ENCODE results near the gene NTRK3.

Gene NTRK3

DNA sequence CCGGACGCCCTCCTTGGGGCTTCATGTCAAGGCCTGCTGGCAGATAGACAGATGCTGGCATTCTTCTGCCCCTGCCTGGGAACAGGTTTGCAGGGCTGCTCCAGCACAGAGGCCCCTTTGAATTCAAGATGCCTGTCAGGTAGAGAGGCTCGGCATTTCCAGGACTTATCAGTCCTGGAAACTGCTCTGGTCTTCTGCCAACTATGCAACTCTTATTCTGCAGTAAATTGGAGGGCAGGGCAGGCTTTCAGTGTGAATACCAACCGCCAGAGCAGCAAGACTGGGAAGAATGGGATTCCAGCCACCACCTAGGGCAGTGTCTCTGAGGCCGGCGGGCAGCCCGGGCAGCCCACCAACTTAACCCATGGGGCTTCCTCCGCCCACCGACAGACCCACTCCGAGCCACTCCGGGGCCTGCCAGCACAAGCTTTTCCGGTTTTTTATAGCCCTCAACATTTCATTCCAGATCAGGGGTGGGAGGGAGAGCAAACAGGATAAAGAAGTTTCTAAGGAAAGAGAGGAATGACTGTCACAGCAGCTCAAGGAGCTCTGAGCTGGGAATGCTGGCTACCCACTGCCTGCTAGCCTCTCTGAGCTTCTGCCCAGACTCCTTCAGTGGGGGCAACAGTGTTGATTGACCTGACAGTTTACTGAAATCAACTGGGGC lies 140.9 kb downstream of the NTRK3 start:
- Histone ChIP-seq H3K4me1 (ENCODE audit: control insufficient read depth, insufficient read depth, low read length) (peaks cover 8% of the 10 kb centered on the region), H3K27me3 (ENCODE audit: control insufficient read depth, insufficient read depth, low read length) (no peaks in the 10 kb centered on the region), H3K36me3 (ENCODE audit: insufficient read depth, low read length) (no peaks in the 10 kb centered on the region), H3K9ac (ENCODE audit: low read depth, low read length) (no peak overlapping the region), H3K4me3 (ENCODE audit: low read length) (no peak overlapping the region), H3K4me2 (ENCODE audit: low read length) (no peak overlapping the region), H3K9me3 (replicated peaks; ENCODE audit: low read length) (no peaks in the 10 kb centered on the region)

- no peaks in the 10 kb centered on the region for H3K36me3 ChIP-seq (ENCODE audit: insufficient read depth, low read length)
- H3K27me3 ChIP-seq (ENCODE audit: control insufficient read depth, insufficient read depth, low read length), result no peaks in the 10 kb centered on the region
- H3K9ac ChIP-seq (ENCODE audit: low read depth, low read length), result no peak overlapping the region
- no peak overlapping the region for H3K4me2 ChIP-seq (ENCODE audit: low read length)
- no peak overlapping the region for H3K4me3 ChIP-seq (ENCODE audit: low read length)
- H3K9me3 ChIP-seq (replicated peaks; ENCODE audit: low read length), result no peaks in the 10 kb centered on the region
- H3K4me1 ChIP-seq (ENCODE audit: control insufficient read depth, insufficient read depth, low read length), result peaks cover 8% of the 10 kb centered on the region
Measured at GRCh38 chr15:88113613-88114308, 142.8 kb downstream of the NTRK3 start.

DNA sequence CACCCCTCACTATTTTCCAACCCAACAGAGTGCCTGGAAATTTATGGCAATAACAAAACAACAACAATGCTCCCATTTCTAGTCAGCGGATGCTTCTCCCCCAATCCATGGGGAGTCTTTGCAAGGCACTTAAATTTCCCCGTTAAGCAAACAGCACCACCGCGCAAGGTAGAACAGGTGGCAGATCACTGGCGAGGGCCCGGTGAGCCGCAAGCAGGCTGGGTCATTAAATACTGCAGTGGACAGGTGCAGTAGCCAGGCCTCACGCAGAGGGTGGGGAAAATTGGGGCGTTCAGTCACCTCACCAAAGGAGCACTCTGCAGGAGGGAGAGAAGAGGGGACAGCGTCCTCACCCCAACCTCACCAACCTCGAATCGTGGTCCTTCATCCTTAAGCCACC lies 147.5 kb downstream of the NTRK3 start:
- H3K27me3 ChIP-seq (ENCODE audit: control insufficient read depth, insufficient read depth, low read length), result no peaks in the 10 kb centered on the region
- no peaks in the 10 kb centered on the region for H3K9me3 ChIP-seq (replicated peaks; ENCODE audit: low read length)
- H3K9ac ChIP-seq (ENCODE audit: low read depth, low read length), result no peak overlapping the region

GRCh38 chr15:88108477-88108876 lies 148.1 kb downstream of the NTRK3 start:
- no peak overlapping the region for H3K9ac ChIP-seq (ENCODE audit: low read depth, low read length)
- no peaks in the 10 kb centered on the region for H3K27me3 ChIP-seq (ENCODE audit: control insufficient read depth, insufficient read depth, low read length)
- H3K4me3 ChIP-seq (ENCODE audit: low read length), result no peak overlapping the region
- no peak overlapping the region for H3K4me2 ChIP-seq (ENCODE audit: low read length)
- H3K4me1 ChIP-seq (ENCODE audit: control insufficient read depth, insufficient read depth, low read length), result no peaks in the 10 kb centered on the region
- no peaks in the 10 kb centered on the region for H3K36me3 ChIP-seq (ENCODE audit: insufficient read depth, low read length)
- H3K9me3 ChIP-seq (replicated peaks; ENCODE audit: low read length), result no peaks in the 10 kb centered on the region

More for the DNA sequence above, 147.5 kb downstream of the NTRK3 start:
- peaks cover 4% of the 10 kb centered on the region for H3K4me1 ChIP-seq (ENCODE audit: control insufficient read depth, insufficient read depth, low read length)
- no peaks in the 10 kb centered on the region for H3K36me3 ChIP-seq (ENCODE audit: insufficient read depth, low read length)
- H3K4me2 ChIP-seq (ENCODE audit: low read length), result no peak overlapping the region
- H3K4me3 ChIP-seq (ENCODE audit: low read length), result no peak overlapping the region

DNA sequence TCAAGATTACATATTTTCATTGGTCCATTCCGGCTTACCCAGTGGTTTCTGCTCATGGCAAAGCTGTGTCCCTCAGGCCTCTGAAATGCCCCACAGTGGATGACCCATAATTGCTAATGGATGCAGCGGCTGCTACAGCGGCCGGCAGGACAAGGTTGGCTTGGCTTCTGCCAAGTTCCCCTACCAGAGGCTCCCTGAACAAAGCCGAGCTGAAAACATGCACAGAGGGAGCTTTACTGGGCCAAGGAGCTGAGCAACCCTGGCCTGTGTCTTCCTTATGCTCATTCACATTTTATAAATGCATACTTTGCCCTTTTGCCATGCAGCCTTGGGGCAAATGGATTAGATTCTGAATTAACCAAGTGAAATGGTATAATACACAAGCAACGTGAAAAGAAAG lies 150.5 kb downstream of the NTRK3 start:
- no peaks in the 10 kb centered on the region for H3K27me3 ChIP-seq (ENCODE audit: control insufficient read depth, insufficient read depth, low read length)
- no peaks in the 10 kb centered on the region for H3K36me3 ChIP-seq (ENCODE audit: insufficient read depth, low read length)
- H3K4me3 ChIP-seq (ENCODE audit: low read length), result no peak overlapping the region
- no peak overlapping the region for H3K9ac ChIP-seq (ENCODE audit: low read depth, low read length)
- H3K4me1 ChIP-seq (ENCODE audit: control insufficient read depth, insufficient read depth, low read length), result no peaks in the 10 kb centered on the region
- H3K4me2 ChIP-seq (ENCODE audit: low read length), result no peak overlapping the region
- H3K9me3 ChIP-seq (replicated peaks; ENCODE audit: low read length), result no peaks in the 10 kb centered on the region

DNA sequence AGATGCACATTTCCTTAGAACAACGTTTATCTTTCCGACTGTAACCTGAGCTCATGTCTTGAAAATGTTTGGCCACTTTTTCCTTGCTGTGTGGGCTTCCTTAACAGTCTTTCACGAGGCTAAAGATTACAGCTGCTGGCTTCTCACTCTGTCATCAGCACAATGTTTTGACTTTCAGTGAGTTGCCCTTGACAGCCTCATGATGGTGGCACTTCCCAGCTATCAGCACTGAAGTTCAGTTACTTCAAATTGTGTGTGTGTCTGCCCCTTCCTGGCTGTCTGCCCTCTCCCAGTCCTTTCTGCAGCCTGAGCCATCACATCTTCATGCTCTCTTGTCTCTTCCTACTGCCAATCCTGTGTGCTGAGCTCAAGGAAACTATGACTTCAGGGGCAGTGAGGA lies 152.2 kb downstream of the NTRK3 start:
- Histone ChIP-seq H3K27me3 (ENCODE audit: control insufficient read depth, insufficient read depth, low read length) (no peaks in the 10 kb centered on the region), H3K9ac (ENCODE audit: low read depth, low read length) (no peak overlapping the region), H3K4me3 (ENCODE audit: low read length) (no peak overlapping the region), H3K36me3 (ENCODE audit: insufficient read depth, low read length) (no peaks in the 10 kb centered on the region), H3K9me3 (replicated peaks; ENCODE audit: low read length) (no peaks in the 10 kb centered on the region), H3K4me2 (ENCODE audit: low read length) (no peak overlapping the region), H3K4me1 (ENCODE audit: control insufficient read depth, insufficient read depth, low read length) (no peaks in the 10 kb centered on the region)

GRCh38 chr15:88100181-88100580 lies 156.4 kb downstream of the NTRK3 start:
- no peak overlapping the region for H3K4me2 ChIP-seq (ENCODE audit: low read length)
- no peaks in the 10 kb centered on the region for H3K9me3 ChIP-seq (replicated peaks; ENCODE audit: low read length)
- no peaks in the 10 kb centered on the region for H3K4me1 ChIP-seq (ENCODE audit: control insufficient read depth, insufficient read depth, low read length)
- no peaks in the 10 kb centered on the region for H3K27me3 ChIP-seq (ENCODE audit: control insufficient read depth, insufficient read depth, low read length)
- no peak overlapping the region for H3K4me3 ChIP-seq (ENCODE audit: low read length)
- H3K36me3 ChIP-seq (ENCODE audit: insufficient read depth, low read length), result no peaks in the 10 kb centered on the region
- H3K9ac ChIP-seq (ENCODE audit: low read depth, low read length), result no peak overlapping the region

- H3K4me2 ChIP-seq (ENCODE audit: low read length), result no peak overlapping the region
- no peak overlapping the region for H3K4me3 ChIP-seq (ENCODE audit: low read length)
- H3K27me3 ChIP-seq (ENCODE audit: control insufficient read depth, insufficient read depth, low read length), result no peaks in the 10 kb centered on the region
- H3K9me3 ChIP-seq (replicated peaks; ENCODE audit: low read length), result no peaks in the 10 kb centered on the region
- H3K36me3 ChIP-seq (ENCODE audit: insufficient read depth, low read length), result no peaks in the 10 kb centered on the region
- H3K4me1 ChIP-seq (ENCODE audit: control insufficient read depth, insufficient read depth, low read length), result no peaks in the 10 kb centered on the region
- no peak overlapping the region for H3K9ac ChIP-seq (ENCODE audit: low read depth, low read length)
Measured at GRCh38 chr15:88098361-88098760, 158.2 kb downstream of the NTRK3 start.

DNA sequence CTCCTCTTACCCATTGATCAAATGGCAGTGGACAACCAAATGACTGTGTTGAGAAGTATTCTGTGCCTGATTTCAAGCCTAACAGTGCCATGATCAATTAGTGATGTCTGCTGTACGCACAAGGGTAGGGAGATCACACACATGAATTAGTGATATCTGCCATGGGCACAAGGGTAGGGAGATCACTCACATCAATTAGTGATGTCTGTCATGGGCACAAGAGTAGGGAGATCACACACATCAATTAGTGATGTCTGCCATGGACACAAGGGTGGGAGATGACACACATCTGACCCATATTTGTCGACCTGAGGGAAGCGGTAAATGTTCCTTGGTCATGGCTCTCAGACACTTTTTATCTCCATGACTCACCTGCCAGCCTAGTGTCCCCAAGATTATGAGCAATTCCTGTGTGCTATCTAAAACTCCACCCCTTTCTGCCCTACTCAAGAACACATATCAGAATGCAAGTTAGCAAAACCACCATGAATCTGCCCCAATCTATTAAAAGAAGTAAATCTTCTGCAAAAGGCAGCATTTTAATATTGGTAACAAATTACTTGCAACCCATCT lies 165.0 kb downstream of the NTRK3 start:
- Histone ChIP-seq H3K9ac (ENCODE audit: low read depth, low read length) (no peak overlapping the region), H3K9me3 (replicated peaks; ENCODE audit: low read length) (no peaks in the 10 kb centered on the region)

GRCh38 chr15:88090481-88091011 lies 166.0 kb downstream of the NTRK3 start:
- no peaks in the 10 kb centered on the region for H3K9me3 ChIP-seq (replicated peaks; ENCODE audit: low read length)
- no peaks in the 10 kb centered on the region for H3K36me3 ChIP-seq (ENCODE audit: insufficient read depth, low read length)
- no peak overlapping the region for H3K4me3 ChIP-seq (ENCODE audit: low read length)
- no peak overlapping the region for H3K4me2 ChIP-seq (ENCODE audit: low read length)
- no peaks in the 10 kb centered on the region for H3K4me1 ChIP-seq (ENCODE audit: control insufficient read depth, insufficient read depth, low read length)
- H3K27me3 ChIP-seq (ENCODE audit: control insufficient read depth, insufficient read depth, low read length), result no peaks in the 10 kb centered on the region
- H3K9ac ChIP-seq (ENCODE audit: low read depth, low read length), result no peak overlapping the region

More for the DNA sequence above, 165.0 kb downstream of the NTRK3 start:
- no peak overlapping the region for H3K4me3 ChIP-seq (ENCODE audit: low read length)
- no peak overlapping the region for H3K4me2 ChIP-seq (ENCODE audit: low read length)
- no peaks in the 10 kb centered on the region for H3K36me3 ChIP-seq (ENCODE audit: insufficient read depth, low read length)
- no peaks in the 10 kb centered on the region for H3K27me3 ChIP-seq (ENCODE audit: control insufficient read depth, insufficient read depth, low read length)
- no peaks in the 10 kb centered on the region for H3K4me1 ChIP-seq (ENCODE audit: control insufficient read depth, insufficient read depth, low read length)

DNA sequence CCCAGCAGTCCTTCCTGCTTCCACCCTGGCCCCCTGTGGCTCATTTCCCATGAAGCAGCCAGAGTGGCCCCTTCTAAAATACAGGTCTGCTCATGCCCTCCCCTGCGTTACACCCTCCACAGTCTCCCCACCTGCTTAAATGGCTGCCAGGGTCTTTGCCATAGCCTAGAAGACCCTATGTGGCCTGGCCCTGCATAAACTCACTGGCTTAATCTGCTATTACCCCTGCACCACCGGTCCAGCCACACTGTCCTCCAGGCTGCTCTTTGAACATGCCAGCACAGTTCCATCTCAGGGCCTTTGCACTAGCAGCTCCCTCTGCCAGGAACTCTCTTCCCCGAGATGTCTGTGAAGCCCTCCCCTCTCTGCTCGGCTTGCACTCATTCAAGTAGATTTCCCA lies 166.8 kb downstream of the NTRK3 start:
- H3K9ac ChIP-seq (ENCODE audit: low read depth, low read length), result no peak overlapping the region
- no peaks in the 10 kb centered on the region for H3K9me3 ChIP-seq (replicated peaks; ENCODE audit: low read length)
- H3K4me2 ChIP-seq (ENCODE audit: low read length), result no peak overlapping the region
- H3K27me3 ChIP-seq (ENCODE audit: control insufficient read depth, insufficient read depth, low read length), result no peaks in the 10 kb centered on the region
- no peaks in the 10 kb centered on the region for H3K36me3 ChIP-seq (ENCODE audit: insufficient read depth, low read length)
- no peak overlapping the region for H3K4me3 ChIP-seq (ENCODE audit: low read length)
- no peaks in the 10 kb centered on the region for H3K4me1 ChIP-seq (ENCODE audit: control insufficient read depth, insufficient read depth, low read length)

Data from skeletal muscle satellite cell (primary cell).